Upper lobe of left lung (tissue), 4 donors: ENCODE results near the gene APOOL.

Experiments
- EP300 ChIP-seq, 4 donors: sonication (generic); formaldehyde crosslinking; IDR thresholded peaks; one replicate each; pipeline ENCODE4 v1.5.1; 2017; ENCODE audit warnings: antibody characterized with exemption in 4 of 4, control low read depth in 2 of 4
- POLR2A ChIP-seq, 4 donors: fragments of 450-650 bp; IDR thresholded peaks; one replicate each; pipeline ENCODE4 v1.5.1; 2016 to 2017; ENCODE audit warnings: antibody characterized with exemption in 4 of 4, mild to moderate bottlenecking in 2 of 4
- POLR2AphosphoS5 ChIP-seq, 2 donors: sonication (generic); formaldehyde crosslinking; IDR thresholded peaks; one replicate each; pipeline ENCODE4 v1.5.1; 2017; ENCODE audit warnings: antibody characterized with exemption in 2 of 2
- TF ChIP-seq, protein P1 (sequence below), 6 experiments: fragments of 450-650 bp in 4 of 6; fragments of 200-600 bp in 2 of 6; sonication (generic) in 2 of 6; IDR thresholded peaks; one replicate each; pipeline ENCODE4 v1.5.1; 2016 to 2019; ENCODE audit warnings: antibody characterized with exemption in 6 of 6

DNA sequence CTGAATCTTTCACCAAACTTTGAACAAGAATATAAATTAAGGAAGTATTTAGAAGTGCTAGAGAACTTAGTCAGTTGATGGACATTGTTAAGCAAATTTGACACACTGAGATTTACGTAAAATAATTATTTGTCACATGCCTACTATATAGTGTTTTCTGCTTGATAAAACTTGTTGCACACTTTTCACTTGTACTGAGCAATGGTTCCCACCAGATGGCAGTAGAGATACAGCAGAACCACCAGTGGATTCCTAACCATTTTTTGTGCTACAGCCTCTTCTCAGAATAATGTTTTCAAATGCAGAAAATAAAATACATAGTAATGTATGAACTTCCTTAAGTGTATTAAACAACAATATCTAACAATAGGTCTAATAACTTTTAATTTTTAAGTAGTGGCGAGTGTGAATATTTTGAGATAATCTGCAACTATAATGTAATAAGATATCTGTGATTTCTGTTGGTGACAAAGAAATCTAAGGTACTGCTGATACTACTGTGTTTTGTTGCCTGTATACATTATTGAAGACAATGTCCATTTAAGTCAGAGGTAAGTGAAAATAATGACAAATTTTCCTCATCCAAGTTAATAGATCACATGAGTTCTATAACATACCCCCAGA lies 81.2 kb downstream of the APOOL start:
- TF ChIP-seq, protein P1, sequence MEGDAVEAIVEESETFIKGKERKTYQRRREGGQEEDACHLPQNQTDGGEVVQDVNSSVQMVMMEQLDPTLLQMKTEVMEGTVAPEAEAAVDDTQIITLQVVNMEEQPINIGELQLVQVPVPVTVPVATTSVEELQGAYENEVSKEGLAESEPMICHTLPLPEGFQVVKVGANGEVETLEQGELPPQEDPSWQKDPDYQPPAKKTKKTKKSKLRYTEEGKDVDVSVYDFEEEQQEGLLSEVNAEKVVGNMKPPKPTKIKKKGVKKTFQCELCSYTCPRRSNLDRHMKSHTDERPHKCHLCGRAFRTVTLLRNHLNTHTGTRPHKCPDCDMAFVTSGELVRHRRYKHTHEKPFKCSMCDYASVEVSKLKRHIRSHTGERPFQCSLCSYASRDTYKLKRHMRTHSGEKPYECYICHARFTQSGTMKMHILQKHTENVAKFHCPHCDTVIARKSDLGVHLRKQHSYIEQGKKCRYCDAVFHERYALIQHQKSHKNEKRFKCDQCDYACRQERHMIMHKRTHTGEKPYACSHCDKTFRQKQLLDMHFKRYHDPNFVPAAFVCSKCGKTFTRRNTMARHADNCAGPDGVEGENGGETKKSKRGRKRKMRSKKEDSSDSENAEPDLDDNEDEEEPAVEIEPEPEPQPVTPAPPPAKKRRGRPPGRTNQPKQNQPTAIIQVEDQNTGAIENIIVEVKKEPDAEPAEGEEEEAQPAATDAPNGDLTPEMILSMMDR (IDR thresholded peaks at IDR 0.05) = peak; percentile 18 to 65 (median 44)
- no peak for TF ChIP-seq POLR2A (IDR thresholded peaks at IDR 0.05)
- TF ChIP-seq POLR2AphosphoS5 (IDR thresholded peaks at IDR 0.05) = no peak
- no peak for TF ChIP-seq EP300 (IDR thresholded peaks at IDR 0.05)
